ENCODE data around the gene SNX33.

Gene SNX33

GRCh38 chr15:75663931-75664421 is 16.3 kb downstream of the SNX33 start:
- TF ChIP-seq CTCF (IDR thresholded peaks at IDR 0.05; ENCODE audit: borderline replicate concordance, insufficient read depth, low read depth, low read length), result no peak
- H3K4me3 ChIP-seq (ENCODE audit: low read depth, low read length), result no peak overlapping the region

- no peak for TF ChIP-seq CTCF (IDR thresholded peaks at IDR 0.05; ENCODE audit: borderline replicate concordance, insufficient read depth, low read depth, low read length)
- no peak overlapping the region for H3K4me3 ChIP-seq (ENCODE audit: low read depth, low read length)
These were observed 19.2 kb downstream of the SNX33 start for GRCh38 chr15:75666823-75667501.

GRCh38 chr15:75669191-75669878 is 21.6 kb downstream of the SNX33 start:
- no peak for TF ChIP-seq CTCF (IDR thresholded peaks at IDR 0.05; ENCODE audit: borderline replicate concordance, insufficient read depth, low read depth, low read length)
- no peak overlapping the region for H3K4me3 ChIP-seq (ENCODE audit: low read depth, low read length)

GRCh38 chr15:75669879-75670212 is 22.1 kb downstream of the SNX33 start:
- no peak for TF ChIP-seq CTCF (IDR thresholded peaks at IDR 0.05; ENCODE audit: borderline replicate concordance, insufficient read depth, low read depth, low read length)
- no peak overlapping the region for H3K4me3 ChIP-seq (ENCODE audit: low read depth, low read length)

GRCh38 chr15:75671730-75672602 is 24.3 kb downstream of the SNX33 start:
- no peak for TF ChIP-seq CTCF (IDR thresholded peaks at IDR 0.05; ENCODE audit: borderline replicate concordance, insufficient read depth, low read depth, low read length)

GRCh38 chr15:75672646-75673425 is 25.1 kb downstream of the SNX33 start:
- TF ChIP-seq CTCF (IDR thresholded peaks at IDR 0.05; ENCODE audit: borderline replicate concordance, insufficient read depth, low read depth, low read length), result no peak
- no peak overlapping the region for H3K4me3 ChIP-seq (ENCODE audit: low read depth, low read length)

More at GRCh38 chr15:75671730-75672602, 24.3 kb downstream of the SNX33 start:
- no peak overlapping the region for H3K4me3 ChIP-seq (ENCODE audit: low read depth, low read length)
